IMR-90 (cell line): ENCODE data around the gene SNX25. TPM values are rescaled to one million over a fixed set of nuclear protein-coding genes. Genes with fewer than 3 reads are reported as not detected.

Source experiments
- ATAC-seq: fragments of 200-7000 bp; cut with Tn5 transposase; 2 replicates; pipeline ENCODE4 v1.9.1; 2020; ENCODE audit warnings: low read depth, mild to moderate bottlenecking, moderate library complexity
- BruUV-seq: library from RNA; stranded (reverse); fragments of 400-500 nt; replicated peaks from 2 replicates; lab custom pipeline; 2021; lab: Mats Ljungman, UMichigan
- CTCF ChIA-PET: fragments of 300-600 bp; formaldehyde crosslinking; extraction: SDS; loops from one replicate; lab custom pipeline; 2021; ENCODE audit warnings: antibody characterized with exemption; lab: Yijun Ruan, JAX
- POLR2A ChIA-PET: fragments of 300-600 bp; sonication (Branson Sonifier 250); formaldehyde crosslinking; loops from one replicate; lab custom pipeline; 2022; ENCODE audit warnings: antibody characterized with exemption; ENCODE audit not compliant: unreplicated experiment; lab: Charles Lee
- DNase-seq: peaks from one replicate; pipeline ENCODE4 v3.0.0; 2013
- H2AFZ ChIP-seq: replicated peaks from 2 replicates; pipeline ENCODE3; 2013; ENCODE audit warnings: low read length, mild to moderate bottlenecking; ENCODE audit not compliant: poor library complexity
- H2AK5ac ChIP-seq: 2 replicates; pipeline ENCODE4 v1.6.1; 2013; ENCODE audit warnings: low read depth, low read length, inconsistent platforms
- H2AK9ac ChIP-seq: replicated peaks from 2 replicates; pipeline ENCODE3; 2013; ENCODE audit warnings: mild to moderate bottlenecking, low read depth, low read length, moderate library complexity; ENCODE audit not compliant: poor library complexity
- H2BK120ac ChIP-seq: 2 replicates; pipeline ENCODE4 v1.6.1; 2013; ENCODE audit warnings: low read depth, low read length, inconsistent platforms
- H2BK15ac ChIP-seq: 3 replicates; pipeline ENCODE4 v1.6.1; 2013; ENCODE audit warnings: low read depth, low read length, inconsistent platforms
- H2BK20ac ChIP-seq: 2 replicates; pipeline ENCODE4 v1.6.1; 2013; ENCODE audit warnings: low read depth, mild to moderate bottlenecking, inconsistent platforms, low read length, moderate library complexity
- H2BK5ac ChIP-seq: 2 replicates; pipeline ENCODE4 v1.6.1; 2013; ENCODE audit warnings: mild to moderate bottlenecking, low read depth, low read length, inconsistent platforms; ENCODE audit not compliant: poor library complexity, severe bottlenecking
- H3K14ac ChIP-seq: replicated peaks from 2 replicates; pipeline ENCODE4 v1.6.1; 2013; ENCODE audit warnings: low read depth, low read length, inconsistent platforms
- H3K18ac ChIP-seq: 2 replicates; pipeline ENCODE4 v1.6.1; 2013; ENCODE audit warnings: low read depth, low read length, control low read depth
- H3K23ac ChIP-seq: 2 replicates; pipeline ENCODE4 v1.6.1; 2013; ENCODE audit warnings: low read depth, low read length, inconsistent platforms
- H3K27ac ChIP-seq: 2 replicates; pipeline ENCODE4 v1.5.1; 2013; ENCODE audit warnings: mild to moderate bottlenecking, control low read depth, low read length; ENCODE audit not compliant: insufficient read depth
- H3K27me3 ChIP-seq: 2 replicates; pipeline ENCODE4 v1.6.1; 2013; ENCODE audit warnings: low read length; ENCODE audit not compliant: control insufficient read depth, insufficient read depth
- H3K36me3 ChIP-seq: 2 replicates; pipeline ENCODE4 v1.6.1; 2013; ENCODE audit warnings: low read length, mixed read lengths; ENCODE audit not compliant: control insufficient read depth, insufficient read depth
- H3K4ac ChIP-seq: 2 replicates; pipeline ENCODE4 v1.6.1; 2013; ENCODE audit warnings: low read depth, low read length, inconsistent platforms
- H3K4me1 ChIP-seq: 2 replicates; pipeline ENCODE4 v1.6.1; 2013; ENCODE audit warnings: low read length, mixed read lengths; ENCODE audit not compliant: control insufficient read depth, insufficient read depth
- H3K4me2 ChIP-seq: 2 replicates; pipeline ENCODE4 v1.6.1; 2013; ENCODE audit warnings: low read depth, mild to moderate bottlenecking, control low read depth, low read length, moderate library complexity
- H3K4me3 ChIP-seq: 2 replicates; pipeline ENCODE4 v1.5.1; 2013; ENCODE audit warnings: low read depth, mild to moderate bottlenecking, control low read depth, low read length, moderate library complexity; ENCODE audit not compliant: insufficient read depth
- H3K56ac ChIP-seq: 2 replicates; pipeline ENCODE4 v1.6.1; 2013; ENCODE audit warnings: low read length, inconsistent platforms; ENCODE audit not compliant: insufficient read depth; ENCODE audit errors: extremely low read depth
- H3K79me1 ChIP-seq, 2 experiments: 2 replicates each; pipeline ENCODE4 v1.6.1; 2013; ENCODE audit warnings: low read length in 2 of 2, inconsistent platforms in 1 of 2, low read depth in 1 of 2
- H3K9ac ChIP-seq: 2 replicates; pipeline ENCODE4 v1.6.1; 2013; ENCODE audit warnings: low read depth, low read length, control low read depth
- H3K9me1 ChIP-seq: 2 replicates; pipeline ENCODE4 v1.6.1; 2013; ENCODE audit warnings: low read length, inconsistent platforms; ENCODE audit not compliant: insufficient read depth
- H3K9me3 ChIP-seq: 2 replicates; pipeline ENCODE4 v1.6.1; 2013; ENCODE audit warnings: low read length; ENCODE audit not compliant: control insufficient read depth, insufficient read depth
- H4K20me1 ChIP-seq: 2 replicates; pipeline ENCODE4 v1.6.1; 2013; ENCODE audit warnings: low read length, inconsistent platforms; ENCODE audit not compliant: insufficient read depth
- H4K5ac ChIP-seq: 2 replicates; pipeline ENCODE4 v1.6.1; 2013; ENCODE audit warnings: mild to moderate bottlenecking, low read depth, low read length, control low read depth
- H4K8ac ChIP-seq, 2 experiments: 2 replicates each; pipeline ENCODE4 v1.6.1; 2013; ENCODE audit warnings: low read depth in 2 of 2, low read length in 2 of 2, control low read depth in 1 of 2, inconsistent platforms in 1 of 2
- H4K91ac ChIP-seq: 2 replicates; pipeline ENCODE4 v1.6.1; 2013; ENCODE audit warnings: low read depth, low read length, inconsistent platforms; ENCODE audit not compliant: insufficient read depth
- POLR2A ChIP-seq: IDR thresholded peaks from 2 replicates; pipeline ENCODE4 v1.6.1; 2012; ENCODE audit warnings: mild to moderate bottlenecking, low read depth, low read length
- RCOR1 ChIP-seq: IDR thresholded peaks from 2 replicates; pipeline ENCODE4 v1.6.1; 2012; ENCODE audit warnings: mild to moderate bottlenecking, low read length, improper control_type of control experiment; ENCODE audit not compliant: insufficient replicate concordance
- WGBS, 2 experiments: methylation state at CpG; one replicate each; pipeline versions ENCODE4 v1.1.5 to v1.1.7; 2013; ENCODE audit warnings: missing lambda C conversion rate in 2 of 2; ENCODE audit not compliant: insufficient read length in 1 of 2; ENCODE audit errors: extremely low coverage in 2 of 2; 5-methylcytosine and 5-hydroxymethylcytosine counted together
- dilution Hi-C: fragments of 300-500 bp; cut with HindIII; formaldehyde crosslinking; loops from one replicate; pipeline ENCODE4 v1.14.3; 2018; ENCODE audit warnings: low sequenced_read_pairs; ENCODE audit not compliant: unreplicated experiment
- in situ Hi-C: fragments of 300-500 bp; cut with MboI; formaldehyde crosslinking; loops from 3 replicates; pipeline ENCODE4 v1.14.3; 2019; ENCODE audit warnings: low sequenced_read_pairs, inconsistent platforms, mixed read lengths
- intact Hi-C: fragments of 100-400 bp; cut with micrococcal nuclease; formaldehyde crosslinking; loops from 2 replicates; pipeline ENCODE4 v1.10.0; 2022
- polyA plus RNA-seq, 3 experiments: library from polyadenylated mRNA; depleted of rRNA; stranded (reverse); fragments of >200 nt; gene quantifications; 2 replicates each; pipeline ENCODE4 v1.2.3, GENCODE V29; 2012; ENCODE audit warnings: low replicate concordance in 1 of 3
- total RNA-seq: library from RNA; depleted of rRNA; stranded (reverse); fragments of >200 nt; gene quantifications from 2 replicates; pipeline ENCODE4 v1.2.3, GENCODE V29; 2012
- TF ChIP-seq, protein P1 (sequence below): fragments of 150-350 bp; IDR thresholded peaks from 2 replicates; pipeline ENCODE4 v1.6.1; 2016; ENCODE audit warnings: low read depth, mild to moderate bottlenecking, low read length, moderate library complexity, borderline replicate concordance

The SNX25 gene
- total and polyA plus RNA-seq, 2 of the 4 experiments (the other 2 are of a cell fraction) = 11.4 to 28.3 TPM

DNA sequence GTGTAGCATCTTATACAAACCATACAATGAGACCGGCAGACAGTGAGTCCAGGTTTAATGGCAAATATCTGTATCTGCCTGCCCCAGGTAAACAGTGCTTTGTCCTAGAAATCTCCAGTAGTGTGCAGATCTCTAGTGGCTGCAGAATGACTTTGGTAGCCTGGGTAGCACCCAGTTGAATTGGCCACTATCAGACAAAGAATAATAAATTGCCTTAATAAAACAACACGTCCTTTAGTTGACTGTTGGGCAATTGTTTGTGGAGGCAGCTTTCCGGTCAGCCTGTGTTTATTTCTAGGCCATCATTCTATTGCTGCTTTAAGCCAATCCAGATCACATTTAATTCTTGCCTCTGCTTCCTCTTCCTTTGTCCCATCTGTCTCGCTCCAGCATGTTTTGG is 52.5 kb downstream of the SNX25 start:
- no peak overlapping the region for H4K91ac ChIP-seq
- peaks cover 3% of the 10 kb centered on the region; the same call in 1 of the 2 replicates for H3K36me3 ChIP-seq
- H2BK15ac ChIP-seq = no peak overlapping the region
- H2AFZ ChIP-seq = no peak overlapping the region
- no peak overlapping the region for H2BK120ac ChIP-seq
- no peak overlapping the region for H3K56ac ChIP-seq
- H3K4me1 ChIP-seq = peaks cover 8% of the 10 kb centered on the region
- no peak for TF ChIP-seq POLR2A
- no peak for TF ChIP-seq RCOR1
- TF ChIP-seq, protein P1, sequence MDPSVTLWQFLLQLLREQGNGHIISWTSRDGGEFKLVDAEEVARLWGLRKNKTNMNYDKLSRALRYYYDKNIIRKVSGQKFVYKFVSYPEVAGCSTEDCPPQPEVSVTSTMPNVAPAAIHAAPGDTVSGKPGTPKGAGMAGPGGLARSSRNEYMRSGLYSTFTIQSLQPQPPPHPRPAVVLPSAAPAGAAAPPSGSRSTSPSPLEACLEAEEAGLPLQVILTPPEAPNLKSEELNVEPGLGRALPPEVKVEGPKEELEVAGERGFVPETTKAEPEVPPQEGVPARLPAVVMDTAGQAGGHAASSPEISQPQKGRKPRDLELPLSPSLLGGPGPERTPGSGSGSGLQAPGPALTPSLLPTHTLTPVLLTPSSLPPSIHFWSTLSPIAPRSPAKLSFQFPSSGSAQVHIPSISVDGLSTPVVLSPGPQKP = no peak
- H3K27ac ChIP-seq = no peak overlapping the region
- BruUV-seq = no TSS peak
- H2BK20ac ChIP-seq = no peak overlapping the region
- DNase-seq = no peak
- no peaks in the 10 kb centered on the region for H3K9me3 ChIP-seq
- no peak overlapping the region for H3K4ac ChIP-seq
- WGBS, 2 experiments = no CpG with 5 or more reads among the region's 4 CpGs
- no peak overlapping the region for H4K8ac ChIP-seq
- peaks cover 5% of the 10 kb centered on the region; the same call in 1 of the 2 replicates for H4K20me1 ChIP-seq
- no peak overlapping the region for H2BK5ac ChIP-seq
- intact Hi-C loops (no loop called here), in situ Hi-C loops (no loop called here), dilution Hi-C loops (no loop called here)
- ATAC-seq = no peak
- POLR2A ChIA-PET = no interaction called here
- H3K4me2 ChIP-seq = no peak overlapping the region
- no peak overlapping the region for H3K4me3 ChIP-seq
- H4K5ac ChIP-seq = no peak overlapping the region
- H3K23ac ChIP-seq = no peak overlapping the region
- no peak overlapping the region for H2AK5ac ChIP-seq
- H3K27me3 ChIP-seq = no peaks in the 10 kb centered on the region
- no peak overlapping the region for H3K14ac ChIP-seq
- H3K9me1 ChIP-seq = peaks cover 7% of the 10 kb centered on the region
- no peak overlapping the region for H3K9ac ChIP-seq
- no peak overlapping the region for H3K18ac ChIP-seq
- peaks cover 12 to 13% of the 10 kb centered on the region in 2 experiments; a peak in 3 of 4 replicates for H3K79me1 ChIP-seq
- CTCF ChIA-PET = interaction anchor here (1.0 kb wide), 1 partner anchor 52 kb away, joined by 3 read pairs; the partner anchor contains the start of gene SNX25
- H2AK9ac ChIP-seq = no peak overlapping the region
